Putamen (tissue), 1 donor: ENCODE results near the gene PAK6.

Source experiments
- DNase-seq: peaks from one replicate; pipeline ENCODE4 v3.0.0-alpha.2; 2016; ENCODE audit warnings: low spot score

Gene PAK6

DNA sequence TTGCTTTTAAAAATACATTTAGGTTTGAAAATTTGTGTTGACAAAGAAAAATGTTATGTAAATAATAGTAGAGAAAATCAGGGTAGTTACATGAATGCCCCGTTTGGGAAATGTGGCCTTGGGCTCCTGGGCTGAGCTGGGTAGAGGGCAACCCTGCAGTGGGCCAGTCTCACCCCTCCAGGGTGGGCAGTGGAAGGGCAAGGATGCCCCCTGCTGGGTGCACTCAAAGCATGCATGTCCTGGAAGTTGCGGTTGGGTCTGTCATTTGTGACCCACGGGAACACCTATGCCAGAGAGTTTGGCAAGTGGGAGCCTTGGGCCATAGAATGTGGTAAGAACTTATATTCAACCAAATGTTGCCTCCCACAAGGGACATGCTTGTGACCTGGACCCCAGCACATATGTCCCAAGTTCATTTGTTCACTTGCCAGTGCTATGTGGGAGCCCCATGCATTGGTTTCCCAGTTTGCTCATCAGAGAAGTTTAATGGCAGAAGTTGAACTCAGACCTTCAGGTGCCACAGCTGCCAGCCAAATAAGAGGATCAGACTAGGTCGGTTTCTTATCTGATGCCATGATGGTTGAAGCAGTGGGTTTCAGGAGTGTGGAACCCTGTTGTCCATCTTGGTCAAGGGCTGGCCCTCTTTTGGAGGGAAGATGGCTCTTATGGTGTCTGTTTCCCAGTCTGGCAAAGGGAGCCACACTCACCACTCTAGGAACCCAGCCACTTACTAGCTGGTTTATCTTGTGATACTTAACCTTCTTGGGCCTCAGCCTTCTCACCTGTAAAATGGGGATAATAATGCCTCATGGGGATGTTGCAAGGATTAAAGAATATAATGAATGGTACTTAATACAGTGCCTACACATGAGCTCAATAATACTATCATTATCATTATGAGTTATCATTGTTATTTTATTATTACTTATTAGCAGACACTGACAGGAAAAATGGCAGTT, 71.4 kb downstream of the PAK6 start:
- DNase-seq = no peak

DNA sequence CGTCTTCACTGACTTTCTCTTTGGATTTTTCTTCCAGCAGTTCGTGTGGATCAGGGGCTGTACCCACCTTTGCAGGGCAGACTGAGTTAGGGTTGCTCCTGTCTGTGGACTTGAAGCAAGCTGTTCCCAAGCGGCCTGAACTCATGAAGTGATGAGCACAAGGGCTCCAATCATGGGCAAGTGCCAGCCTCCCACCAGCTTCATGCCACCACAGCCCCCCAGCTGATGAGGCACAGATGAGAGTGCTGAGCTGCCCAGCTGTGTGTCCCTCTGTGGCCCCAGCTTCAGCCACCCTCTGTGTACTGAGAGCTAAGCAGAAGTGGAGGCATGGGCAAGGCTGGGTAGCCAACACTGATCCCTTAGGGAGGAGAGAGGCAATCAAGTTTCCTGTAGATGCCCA, 72.1 kb downstream of the PAK6 start:
- no peak for DNase-seq

DNA sequence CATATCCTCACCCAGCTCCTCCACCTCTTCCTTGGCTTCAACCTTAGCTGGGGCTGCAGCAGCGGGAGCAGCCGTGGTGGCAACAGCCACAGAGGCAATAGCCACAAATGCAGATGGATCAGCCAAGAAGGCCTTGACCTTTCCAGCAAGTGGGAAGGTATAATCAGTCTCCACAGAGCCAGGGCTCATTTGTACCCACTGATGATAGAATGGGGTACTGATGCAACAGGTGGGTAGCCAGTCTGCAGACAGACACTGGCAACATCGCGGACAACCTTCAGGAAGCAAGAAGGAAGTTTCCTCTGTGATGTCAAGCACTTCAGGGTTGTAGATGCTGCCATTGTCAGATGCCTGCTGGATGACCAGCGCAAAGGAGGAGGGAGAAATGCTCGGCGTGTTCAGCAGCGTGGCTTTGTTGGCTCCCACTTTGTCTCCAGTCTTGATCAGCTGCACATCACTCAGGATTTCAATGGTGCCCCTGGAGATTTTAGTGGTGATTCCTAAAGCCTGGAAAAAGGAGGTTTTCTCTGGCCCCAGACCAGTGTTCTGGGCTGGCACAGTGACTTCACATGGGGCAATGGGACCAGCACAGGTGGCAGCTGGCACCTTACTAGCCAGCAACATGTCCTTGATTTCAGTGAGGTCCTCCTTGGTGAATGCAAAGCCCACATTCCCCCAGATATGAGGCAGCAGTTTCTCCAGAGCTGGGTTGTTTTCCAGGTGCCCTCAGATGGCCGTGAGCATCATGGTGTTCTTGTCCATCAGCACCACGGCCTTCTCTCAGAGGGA, 73.7 kb downstream of the PAK6 start:
- no peak for DNase-seq

DNA sequence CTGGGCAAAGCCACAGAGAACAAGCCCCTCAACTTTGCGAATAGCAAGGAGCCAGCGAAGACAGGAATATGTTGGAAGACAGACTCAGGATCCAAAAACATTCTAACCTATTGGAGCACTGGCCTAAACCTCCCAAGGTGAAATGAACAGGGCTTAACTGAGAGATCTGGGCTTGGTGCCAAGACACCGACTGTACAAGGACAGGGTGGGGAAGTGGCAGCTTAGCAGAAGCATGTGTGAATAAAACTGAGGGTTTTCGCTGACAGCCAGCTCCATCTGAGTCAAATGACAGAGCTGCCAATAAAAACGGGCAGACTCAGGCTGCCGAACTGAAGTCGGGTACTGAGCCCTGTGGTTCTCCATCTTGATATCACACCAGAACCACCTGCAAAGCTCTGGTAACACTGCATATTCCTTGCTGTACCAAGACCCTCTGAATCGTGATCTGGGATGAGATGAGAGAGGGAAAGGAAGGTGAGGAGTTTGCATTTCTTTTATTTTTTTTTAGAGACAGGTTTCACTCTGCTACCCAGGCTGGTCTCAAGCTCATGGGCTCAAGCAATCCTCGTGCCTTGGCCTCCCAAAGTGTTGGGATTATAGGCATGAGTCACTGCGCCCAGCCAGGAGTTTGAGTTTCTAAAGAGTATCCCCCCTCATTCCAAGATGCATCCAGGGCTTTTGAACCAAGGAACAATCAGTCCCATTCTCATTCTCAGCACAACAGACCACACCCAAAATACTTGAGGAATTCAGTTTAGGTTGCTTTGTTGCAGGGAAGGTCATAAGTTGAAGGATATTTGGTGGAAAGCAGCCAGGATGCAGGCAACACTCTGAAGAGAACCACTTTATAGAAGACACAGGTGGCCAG, 74.9 kb downstream of the PAK6 start:
- no peak for DNase-seq

DNA sequence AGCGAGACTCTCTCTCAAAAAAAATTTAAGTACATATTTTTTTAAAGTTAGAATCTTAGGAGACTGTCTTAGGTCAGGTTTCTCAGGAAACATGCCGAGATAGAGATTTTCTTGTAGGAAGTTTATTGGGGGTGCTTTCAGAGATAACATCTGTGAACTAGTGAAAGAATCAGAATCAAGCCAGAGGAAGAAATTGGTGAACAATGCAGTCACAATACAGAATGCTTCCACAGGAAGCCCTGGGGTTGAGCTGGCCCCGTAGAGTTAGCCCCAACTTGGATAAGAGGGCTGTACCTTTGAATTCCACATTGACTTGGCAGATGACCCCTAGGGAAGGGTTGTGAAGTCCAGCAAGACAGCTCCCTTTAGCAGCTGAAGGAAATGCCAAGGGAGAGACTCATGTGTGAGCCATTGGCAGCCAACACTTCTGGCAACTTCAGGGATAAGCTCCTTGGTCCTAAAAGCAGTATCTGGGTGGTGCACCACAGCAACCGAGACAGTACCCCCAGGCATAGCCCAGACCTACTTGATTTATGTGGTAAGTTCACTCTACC, 75.9 kb downstream of the PAK6 start:
- no peak for DNase-seq

DNA sequence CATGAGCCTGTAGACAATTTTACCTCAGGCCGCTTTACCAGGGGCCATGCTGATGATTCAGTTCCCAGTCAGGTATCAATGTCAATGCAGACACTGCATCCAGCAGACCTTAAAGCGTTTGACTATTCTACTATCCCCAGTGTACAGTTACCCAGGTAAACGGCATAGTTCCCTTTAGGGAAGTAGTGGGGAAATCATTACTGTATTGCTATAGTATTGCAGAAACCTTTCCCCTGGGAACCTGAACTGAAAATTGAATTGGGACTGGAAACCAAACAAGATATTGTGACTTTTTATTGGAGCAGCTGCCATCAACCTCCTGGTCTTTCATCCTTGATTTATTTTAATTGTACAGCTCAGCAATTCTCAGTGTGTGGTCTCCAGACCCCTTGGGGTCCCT, 78.1 kb downstream of the PAK6 start:
- DNase-seq = no peak

DNA sequence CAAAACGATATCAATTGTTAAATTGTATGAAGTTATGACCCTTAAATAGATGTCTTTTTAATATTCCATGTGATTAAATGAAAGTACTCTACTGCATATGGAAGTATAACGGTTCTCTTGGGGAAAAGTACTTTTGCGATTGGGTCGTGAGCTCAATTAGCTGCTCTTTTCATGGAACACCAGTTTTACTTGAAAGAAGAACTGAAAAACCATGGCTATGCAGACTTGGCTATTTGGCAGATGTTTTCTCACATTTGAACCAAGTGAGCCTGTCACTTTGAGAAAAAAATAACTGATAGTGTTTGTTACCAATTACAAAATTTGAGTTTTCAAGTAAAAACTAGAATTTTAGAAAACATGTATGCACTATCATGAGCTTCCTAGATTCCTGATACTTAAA, 78.7 kb downstream of the PAK6 start:
- no peak for DNase-seq

DNA sequence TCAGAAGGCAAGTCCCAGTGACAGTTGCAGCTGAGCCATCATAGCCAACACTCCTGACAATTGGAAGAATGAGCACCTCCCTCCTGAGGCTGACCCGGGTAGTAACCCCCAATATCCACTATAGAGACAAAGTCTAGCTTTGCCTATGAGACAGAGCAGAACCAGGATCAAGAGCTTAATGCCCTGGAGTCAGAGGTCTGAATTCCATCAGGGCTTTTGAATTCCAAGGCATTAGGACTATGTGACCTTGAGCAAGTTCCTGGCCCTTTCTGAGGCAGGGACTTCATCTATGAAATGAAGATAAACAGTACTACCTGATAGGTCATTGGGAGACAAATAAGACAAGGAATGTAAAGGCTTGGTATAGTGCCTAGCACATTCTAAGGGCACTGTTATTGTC, 81.5 kb downstream of the PAK6 start:
- DNase-seq = no peak

DNA sequence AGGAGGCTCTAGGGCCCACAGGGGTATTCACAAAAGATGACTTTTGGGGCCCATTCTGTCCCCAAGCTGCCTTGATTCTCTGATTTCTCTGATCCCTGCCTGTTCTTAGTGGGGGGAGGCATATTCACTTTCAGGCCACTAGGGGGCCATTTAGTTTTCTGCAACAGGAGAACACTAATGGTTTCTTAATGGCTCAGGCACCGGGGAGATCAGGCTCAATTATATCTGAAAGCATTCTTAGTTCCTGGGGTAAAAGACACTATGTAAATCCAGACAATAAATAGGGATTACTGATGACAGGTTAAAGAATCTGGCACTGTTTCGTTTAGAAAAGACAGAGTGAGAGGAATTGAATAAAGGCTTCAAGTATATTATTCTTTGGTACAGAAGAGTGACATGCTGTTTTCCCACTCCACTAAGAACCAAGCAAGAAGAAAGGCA, 82.1 kb downstream of the PAK6 start:
- peak; percentile 74 for DNase-seq

DNA sequence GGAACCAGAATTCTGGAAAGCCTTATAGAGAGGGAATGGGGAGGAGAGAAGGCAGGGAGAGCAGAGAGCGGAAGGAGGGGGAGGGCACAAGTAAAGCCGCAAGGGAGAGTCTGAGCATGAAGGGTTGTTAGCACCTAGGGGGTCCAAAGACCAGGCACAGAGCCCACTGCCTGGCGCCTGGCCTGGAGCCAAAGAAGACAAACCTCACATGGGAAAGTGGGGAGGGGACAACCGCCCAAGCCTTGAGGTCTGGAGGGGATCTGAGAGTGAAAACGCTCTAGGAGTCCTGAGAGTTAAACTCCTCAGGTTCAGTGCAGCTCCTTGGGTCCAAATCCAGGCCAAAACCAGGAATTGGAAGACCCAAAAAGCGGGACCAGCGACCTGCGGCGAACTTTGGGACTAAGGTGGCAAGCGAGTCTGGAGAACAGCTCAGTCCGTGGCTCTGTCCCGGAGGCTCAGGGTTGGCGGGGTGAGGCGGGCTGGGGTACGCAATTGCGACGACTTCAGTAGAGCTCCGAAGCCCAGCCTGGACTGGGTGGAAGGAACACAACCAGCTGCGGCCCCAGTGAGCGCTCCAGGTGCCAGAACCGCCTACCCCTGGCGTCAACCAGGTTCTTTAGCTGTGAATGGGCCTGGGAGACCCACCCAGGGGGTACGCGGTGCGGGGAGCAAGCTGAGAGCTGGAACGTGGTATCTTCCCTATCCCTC, 83.8 kb downstream of the PAK6 start:
- no peak for DNase-seq

DNA sequence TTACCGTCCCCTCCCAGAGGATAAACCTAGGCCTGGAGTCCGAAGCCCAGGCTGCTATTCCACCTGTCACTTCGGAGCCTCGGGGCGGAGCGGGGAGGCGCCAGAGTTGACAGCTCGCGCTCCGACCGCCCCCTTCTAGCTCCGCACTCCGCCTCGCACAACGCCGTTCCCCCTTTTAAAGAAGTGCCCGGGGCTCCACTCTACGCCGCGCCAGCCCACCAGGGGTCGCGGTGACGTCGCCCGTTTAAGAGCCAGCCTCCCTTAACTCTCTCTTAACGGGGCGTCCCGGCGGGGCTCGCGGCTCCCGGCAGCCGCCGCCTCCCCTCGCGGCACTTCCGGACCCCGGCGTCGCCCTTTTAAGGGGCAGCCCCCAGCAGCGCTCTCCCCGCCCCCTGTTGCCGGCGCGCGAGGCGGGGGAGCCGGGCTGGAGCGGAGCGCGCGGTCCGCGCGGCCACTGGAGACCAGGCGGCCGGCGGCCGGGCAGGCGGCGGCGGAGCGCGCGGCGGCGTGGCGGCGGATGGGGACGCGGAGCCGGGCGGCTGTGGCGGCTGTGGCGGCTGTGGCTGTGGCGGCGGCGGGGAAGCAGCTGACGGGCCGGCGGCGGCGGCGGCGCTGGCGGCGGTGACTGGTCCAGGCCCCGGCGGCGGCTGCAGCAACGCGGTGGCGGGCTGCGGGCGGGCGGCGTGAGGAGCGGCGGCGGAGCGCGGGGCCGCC, 84.5 kb downstream of the PAK6 start, which contains the start of gene INAFM2:
TSS of gene INAFM2 (plus strand) at position 454 of the 714 bp plus-strand sequence. CDS start 364 bp downstream, outside the sequence.
- DNase-seq = peak; percentile 90

DNA sequence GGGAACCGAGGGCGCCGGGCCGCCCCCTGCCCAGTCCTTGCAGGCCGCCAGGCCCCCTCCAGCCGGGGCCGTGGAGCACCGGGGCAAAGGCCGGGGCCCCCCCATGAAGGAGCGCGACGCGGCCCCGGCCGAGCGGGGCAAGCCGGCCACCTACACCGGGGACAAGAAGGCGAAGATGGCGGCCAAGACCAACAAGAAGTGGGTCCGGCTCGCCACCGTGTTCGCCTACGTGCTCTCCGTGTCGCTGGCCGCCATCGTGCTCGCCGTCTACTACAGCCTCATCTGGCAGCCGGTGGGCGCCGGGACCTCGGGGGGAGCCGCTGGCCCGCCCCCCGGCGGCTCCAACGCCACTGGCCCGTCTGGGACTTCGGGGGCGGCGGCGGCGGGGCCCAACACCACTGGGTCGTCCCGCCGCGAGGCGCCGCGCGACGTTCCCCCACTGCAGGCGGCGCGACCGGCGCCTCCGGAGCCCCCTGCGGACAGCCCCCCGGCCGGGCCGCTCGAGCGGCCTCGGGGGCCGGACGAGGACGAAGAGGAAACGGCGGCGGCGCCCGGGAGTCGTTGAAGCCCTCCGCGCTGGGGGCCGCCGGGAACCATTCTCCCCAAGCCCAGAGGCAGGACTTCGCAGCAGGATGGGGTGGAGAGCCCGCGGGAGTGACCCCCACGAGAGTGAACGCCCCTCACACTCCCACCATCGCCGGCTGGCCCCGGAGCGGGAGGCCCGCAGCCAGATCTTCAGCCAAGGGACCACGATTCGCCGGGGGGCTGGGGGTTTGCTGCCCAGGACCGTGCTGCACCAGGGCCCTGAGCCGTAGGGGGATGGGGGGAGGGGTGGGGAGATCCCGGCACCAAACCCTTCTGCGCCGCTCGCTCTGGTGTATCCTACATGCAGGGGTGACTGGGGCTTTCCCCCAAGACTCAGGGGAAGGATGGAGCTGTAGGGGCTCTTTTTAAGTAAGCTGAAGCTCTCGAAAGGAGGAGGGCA, 85.4 kb downstream of the PAK6 start:
- no peak for DNase-seq

DNA sequence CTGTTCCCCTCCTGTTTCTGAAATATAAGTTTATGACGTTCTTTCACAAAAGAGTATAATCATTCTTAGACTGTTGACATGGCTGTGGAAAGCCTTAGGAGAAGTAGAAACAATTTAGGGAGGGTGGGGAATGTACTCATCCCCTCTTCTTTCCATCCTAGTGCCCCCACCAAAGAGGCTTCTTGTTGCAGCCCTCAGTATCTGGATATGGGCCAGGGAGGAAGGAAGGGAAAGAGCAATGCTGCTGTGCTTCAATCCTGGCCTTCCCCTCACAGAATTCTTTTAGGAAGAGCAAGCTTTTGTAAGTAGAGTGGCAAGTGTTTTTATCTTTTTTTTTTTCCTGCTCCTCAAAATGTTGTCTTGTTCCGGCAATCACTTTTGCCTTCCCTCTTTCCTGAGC, 86.3 kb downstream of the PAK6 start:
- no peak for DNase-seq

DNA sequence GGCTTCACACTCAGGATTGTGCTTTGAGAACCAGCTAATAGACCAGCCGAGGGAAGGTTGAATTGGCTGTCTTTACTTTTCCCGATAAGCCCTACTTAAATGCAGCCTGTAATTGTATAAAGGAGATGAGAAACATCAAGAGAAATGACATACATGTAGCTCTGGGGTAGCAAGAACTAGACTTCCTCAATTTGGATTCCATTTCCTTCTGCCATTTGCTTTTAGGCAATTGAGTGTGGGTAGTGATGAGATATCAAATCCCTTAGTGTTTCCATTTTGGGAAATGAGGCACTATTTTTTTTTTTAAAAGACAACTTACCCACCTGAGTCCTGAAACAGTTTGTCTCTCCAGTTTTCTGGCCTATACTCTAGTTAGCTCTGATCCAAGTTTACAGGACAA, 86.8 kb downstream of the PAK6 start:
- DNase-seq = no peak
